ENCODE measurements around the gene PPL.

The PPL gene

GRCh38 chr16:4945560-4946502 lies 8.9 kb upstream of the PPL start:
- no peak overlapping the region for H3K4me3 ChIP-seq (replicated peaks; ENCODE audit: low read depth, low read length)
- no peak for TF ChIP-seq CTCF (IDR thresholded peaks at IDR 0.05; ENCODE audit: low read length, missing control alignments)
- no peak for DNase-seq (ENCODE audit: low read depth)

GRCh38 chr16:4944333-4945281 lies 7.7 kb upstream of the PPL start:
- no peak for TF ChIP-seq CTCF (IDR thresholded peaks at IDR 0.05; ENCODE audit: low read length, missing control alignments)
- peak; percentile 98 for DNase-seq (ENCODE audit: low read depth)
- H3K4me3 ChIP-seq (replicated peaks; ENCODE audit: low read depth, low read length), result no peak overlapping the region

GRCh38 chr16:4942481-4942880 lies 5.5 kb upstream of the PPL start:
- TF ChIP-seq CTCF (IDR thresholded peaks at IDR 0.05; ENCODE audit: low read length, missing control alignments), result no peak
- H3K4me3 ChIP-seq (replicated peaks; ENCODE audit: low read depth, low read length), result no peak overlapping the region
- no peak for DNase-seq (ENCODE audit: low read depth)

GRCh38 chr16:4940719-4941118 lies 3.8 kb upstream of the PPL start:
- no peak for DNase-seq (ENCODE audit: low read depth)
- no peak for TF ChIP-seq CTCF (IDR thresholded peaks at IDR 0.05; ENCODE audit: low read length, missing control alignments)
- H3K4me3 ChIP-seq (replicated peaks; ENCODE audit: low read depth, low read length), result no peak overlapping the region

GRCh38 chr16:4938683-4939030 lies 1.7 kb upstream of the PPL start:
- no peak overlapping the region for H3K4me3 ChIP-seq (replicated peaks; ENCODE audit: low read depth, low read length)
- TF ChIP-seq CTCF (IDR thresholded peaks at IDR 0.05; ENCODE audit: low read length, missing control alignments), result no peak
- peak; percentile 52 for DNase-seq (ENCODE audit: low read depth)

GRCh38 chr16:4937782-4938682 lies 1.1 kb upstream of the PPL start:
- H3K4me3 ChIP-seq (replicated peaks; ENCODE audit: low read depth, low read length), result no peak overlapping the region
- no peak for TF ChIP-seq CTCF (IDR thresholded peaks at IDR 0.05; ENCODE audit: low read length, missing control alignments)

More at GRCh38 chr16:4937782-4938682, 1.1 kb upstream of the PPL start:
- DNase-seq (ENCODE audit: low read depth), result no peak

Data from fibroblast of pulmonary artery (primary cell).